ENCODE results near the gene PRRG2. TPM values are rescaled to one million over a fixed set of nuclear protein-coding genes. Genes with fewer than 3 reads are reported as not detected.

Gene PRRG2
- total RNA-seq, 1 experiment from 2014 or later = 0.64 TPM

DNA sequence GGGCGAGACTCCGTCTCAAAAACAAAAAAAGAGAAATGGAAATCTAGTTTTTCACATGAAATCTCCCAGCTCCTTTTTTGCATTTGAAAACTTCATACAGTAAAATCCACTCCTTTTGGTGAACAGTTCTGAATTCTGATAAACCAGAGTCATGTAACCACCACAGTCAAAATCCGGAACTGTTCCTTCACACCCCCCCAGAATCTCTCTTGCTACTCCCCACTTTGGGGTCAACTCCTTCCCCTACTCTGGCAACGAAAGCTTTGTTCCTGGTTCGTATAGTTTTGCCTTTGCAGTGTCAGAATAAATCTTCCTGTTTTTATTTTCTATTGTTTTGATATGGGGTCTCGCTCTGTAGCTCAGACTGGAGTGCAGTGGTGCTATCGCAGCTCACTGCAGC, 29.6 kb upstream of the PRRG2 start:
- POLR2A ChIA-PET = interaction anchor here (0.6 kb wide), 1 partner anchor 21 kb away, joined by 5 read pairs; no protein-coding TSS in a partner anchor
- in situ Hi-C loops (cut with HindIII; ENCODE audit: low pct_unique_long_range_greater_than_20kb, low sequenced_read_pairs) = no loop called here
- no peak for ATAC-seq

DNA sequence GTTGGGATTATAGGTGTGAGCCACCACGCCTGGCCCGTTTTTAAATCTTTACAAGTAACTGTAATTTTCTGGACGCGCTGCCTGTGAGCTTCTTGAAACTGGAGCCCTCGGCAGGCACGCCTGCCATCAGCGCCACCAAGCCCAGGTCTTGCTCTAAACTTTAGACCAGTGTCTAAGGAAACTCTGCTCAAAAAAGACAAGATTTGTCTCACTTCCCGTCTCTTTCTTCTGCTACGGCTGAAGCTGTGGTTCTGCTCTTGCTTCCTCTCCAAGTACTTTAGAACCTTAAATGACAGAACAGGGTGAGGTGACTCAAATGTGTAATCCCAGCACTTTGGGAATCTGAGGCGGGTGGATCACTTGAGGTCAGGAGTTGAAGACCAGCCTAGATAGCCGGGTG, 28.4 kb upstream of the PRRG2 start:
- DNase-seq (ENCODE audit: low read depth, low spot score) (no peak), ATAC-seq (no peak)
- no peaks in the 10 kb centered on the region for H3K27me3 ChIP-seq (ENCODE audit: control insufficient read depth, insufficient read depth, low read length)
- no peak overlapping the region for H3K4me3 ChIP-seq (ENCODE audit: low read depth in 2 of 2, low read length in 2 of 2)
- POLR2A ChIA-PET = interaction anchor here (0.7 kb wide), 1 partner anchor 16 kb away, joined by 4 read pairs; no protein-coding TSS in a partner anchor
- CTCF ChIA-PET = no interaction called here
- no peaks in the 10 kb centered on the region for H3K36me3 ChIP-seq (ENCODE audit: control insufficient read depth, insufficient read depth, low read length)
- H3K27ac ChIP-seq (ENCODE audit: low read length) = no peak overlapping the region
- no peaks in the 10 kb centered on the region for H3K4me1 ChIP-seq (ENCODE audit: control insufficient read depth, insufficient read depth, low read length)
- in situ Hi-C loops (cut with HindIII; ENCODE audit: low pct_unique_long_range_greater_than_20kb, low sequenced_read_pairs) = no loop called here
- TF ChIP-seq POLR2AphosphoS5 (IDR thresholded peaks at IDR 0.05; ENCODE audit: low read depth, low read length) = no peak
- TF ChIP-seq TCF7L2 (IDR thresholded peaks at IDR 0.05; ENCODE audit: low read depth, low read length) = no peak
- TF ChIP-seq, protein P1, sequence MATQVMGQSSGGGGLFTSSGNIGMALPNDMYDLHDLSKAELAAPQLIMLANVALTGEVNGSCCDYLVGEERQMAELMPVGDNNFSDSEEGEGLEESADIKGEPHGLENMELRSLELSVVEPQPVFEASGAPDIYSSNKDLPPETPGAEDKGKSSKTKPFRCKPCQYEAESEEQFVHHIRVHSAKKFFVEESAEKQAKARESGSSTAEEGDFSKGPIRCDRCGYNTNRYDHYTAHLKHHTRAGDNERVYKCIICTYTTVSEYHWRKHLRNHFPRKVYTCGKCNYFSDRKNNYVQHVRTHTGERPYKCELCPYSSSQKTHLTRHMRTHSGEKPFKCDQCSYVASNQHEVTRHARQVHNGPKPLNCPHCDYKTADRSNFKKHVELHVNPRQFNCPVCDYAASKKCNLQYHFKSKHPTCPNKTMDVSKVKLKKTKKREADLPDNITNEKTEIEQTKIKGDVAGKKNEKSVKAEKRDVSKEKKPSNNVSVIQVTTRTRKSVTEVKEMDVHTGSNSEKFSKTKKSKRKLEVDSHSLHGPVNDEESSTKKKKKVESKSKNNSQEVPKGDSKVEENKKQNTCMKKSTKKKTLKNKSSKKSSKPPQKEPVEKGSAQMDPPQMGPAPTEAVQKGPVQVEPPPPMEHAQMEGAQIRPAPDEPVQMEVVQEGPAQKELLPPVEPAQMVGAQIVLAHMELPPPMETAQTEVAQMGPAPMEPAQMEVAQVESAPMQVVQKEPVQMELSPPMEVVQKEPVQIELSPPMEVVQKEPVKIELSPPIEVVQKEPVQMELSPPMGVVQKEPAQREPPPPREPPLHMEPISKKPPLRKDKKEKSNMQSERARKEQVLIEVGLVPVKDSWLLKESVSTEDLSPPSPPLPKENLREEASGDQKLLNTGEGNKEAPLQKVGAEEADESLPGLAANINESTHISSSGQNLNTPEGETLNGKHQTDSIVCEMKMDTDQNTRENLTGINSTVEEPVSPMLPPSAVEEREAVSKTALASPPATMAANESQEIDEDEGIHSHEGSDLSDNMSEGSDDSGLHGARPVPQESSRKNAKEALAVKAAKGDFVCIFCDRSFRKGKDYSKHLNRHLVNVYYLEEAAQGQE (IDR thresholded peaks at IDR 0.05; ENCODE audit: insufficient read depth in 1 of 2, low read depth in 2 of 2, low read length in 1 of 2) = no peak
- TF ChIP-seq, protein P2, sequence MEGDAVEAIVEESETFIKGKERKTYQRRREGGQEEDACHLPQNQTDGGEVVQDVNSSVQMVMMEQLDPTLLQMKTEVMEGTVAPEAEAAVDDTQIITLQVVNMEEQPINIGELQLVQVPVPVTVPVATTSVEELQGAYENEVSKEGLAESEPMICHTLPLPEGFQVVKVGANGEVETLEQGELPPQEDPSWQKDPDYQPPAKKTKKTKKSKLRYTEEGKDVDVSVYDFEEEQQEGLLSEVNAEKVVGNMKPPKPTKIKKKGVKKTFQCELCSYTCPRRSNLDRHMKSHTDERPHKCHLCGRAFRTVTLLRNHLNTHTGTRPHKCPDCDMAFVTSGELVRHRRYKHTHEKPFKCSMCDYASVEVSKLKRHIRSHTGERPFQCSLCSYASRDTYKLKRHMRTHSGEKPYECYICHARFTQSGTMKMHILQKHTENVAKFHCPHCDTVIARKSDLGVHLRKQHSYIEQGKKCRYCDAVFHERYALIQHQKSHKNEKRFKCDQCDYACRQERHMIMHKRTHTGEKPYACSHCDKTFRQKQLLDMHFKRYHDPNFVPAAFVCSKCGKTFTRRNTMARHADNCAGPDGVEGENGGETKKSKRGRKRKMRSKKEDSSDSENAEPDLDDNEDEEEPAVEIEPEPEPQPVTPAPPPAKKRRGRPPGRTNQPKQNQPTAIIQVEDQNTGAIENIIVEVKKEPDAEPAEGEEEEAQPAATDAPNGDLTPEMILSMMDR (IDR thresholded peaks at IDR 0.05) = no peak
- no peak for TF ChIP-seq SIN3A (IDR thresholded peaks at IDR 0.05; ENCODE audit: borderline replicate concordance, insufficient read depth, low read depth, low read length)
- no peaks in the 10 kb centered on the region for H3K9me3 ChIP-seq (ENCODE audit: control insufficient read depth, insufficient read depth, low read depth, low read length)
- intact Hi-C loops (cut with micrococcal nuclease; ENCODE audit: unreplicated experiment) = no loop called here
- no TSS peak for BruUV-seq (replicated peaks)

More for the DNA sequence above, 29.6 kb upstream of the PRRG2 start:
- Histone ChIP-seq H3K4me1 (ENCODE audit: control insufficient read depth, insufficient read depth, low read length) (peaks cover 3% of the 10 kb centered on the region; the same call in 1 of the 2 replicates), H3K27ac (ENCODE audit: low read length) (no peak overlapping the region), H3K4me3 (ENCODE audit: low read depth in 2 of 2, low read length in 2 of 2) (no peak overlapping the region), H3K27me3 (ENCODE audit: control insufficient read depth, insufficient read depth, low read length) (no peaks in the 10 kb centered on the region), H3K36me3 (ENCODE audit: control insufficient read depth, insufficient read depth, low read length) (no peaks in the 10 kb centered on the region), H3K9me3 (ENCODE audit: control insufficient read depth, insufficient read depth, low read depth, low read length) (no peaks in the 10 kb centered on the region)
- no peak for DNase-seq (ENCODE audit: low read depth, low spot score)
- no TSS peak for BruUV-seq (replicated peaks)
- TF ChIP-seq, protein P1 (IDR thresholded peaks at IDR 0.05; ENCODE audit: insufficient read depth in 1 of 2, low read depth in 2 of 2, low read length in 1 of 2) = no peak
- no peak for TF ChIP-seq POLR2AphosphoS5 (IDR thresholded peaks at IDR 0.05; ENCODE audit: low read depth, low read length)
- no peak for TF ChIP-seq TCF7L2 (IDR thresholded peaks at IDR 0.05; ENCODE audit: low read depth, low read length)
- TF ChIP-seq, protein P2 (IDR thresholded peaks at IDR 0.05) = no peak
- no peak for TF ChIP-seq SIN3A (IDR thresholded peaks at IDR 0.05; ENCODE audit: borderline replicate concordance, insufficient read depth, low read depth, low read length)
- intact Hi-C loops (cut with micrococcal nuclease; ENCODE audit: unreplicated experiment) = no loop called here
- CTCF ChIA-PET = no interaction called here
